ENCODE data around the gene TNKS1BP1. TPM values are rescaled to one million over a fixed set of nuclear protein-coding genes. Genes with fewer than 3 reads are reported as not detected.

Gene TNKS1BP1
- total RNA-seq, 1 donor from 2014 or later = 112 TPM

DNA sequence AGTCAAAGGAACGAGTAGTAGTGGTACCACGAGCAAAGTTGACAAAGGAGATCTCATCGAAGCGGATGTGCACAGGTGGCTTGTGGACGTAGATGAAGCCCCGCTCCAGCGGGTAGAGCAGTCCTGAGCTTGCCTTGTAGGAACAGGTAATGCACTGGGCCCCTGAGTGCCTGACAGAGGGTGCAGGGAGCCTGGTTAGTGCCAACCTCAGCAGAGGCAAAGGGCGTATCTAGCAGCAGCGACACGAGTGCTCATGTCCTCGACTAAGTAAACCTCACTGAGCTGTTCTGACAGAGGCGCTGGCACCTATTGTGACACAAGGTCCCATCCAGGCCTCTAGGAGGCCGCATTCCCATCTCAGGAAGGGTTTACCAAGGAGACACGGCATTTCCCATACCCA is 7.0 kb upstream of the TNKS1BP1 start:
- no peak for DNase-seq

DNA sequence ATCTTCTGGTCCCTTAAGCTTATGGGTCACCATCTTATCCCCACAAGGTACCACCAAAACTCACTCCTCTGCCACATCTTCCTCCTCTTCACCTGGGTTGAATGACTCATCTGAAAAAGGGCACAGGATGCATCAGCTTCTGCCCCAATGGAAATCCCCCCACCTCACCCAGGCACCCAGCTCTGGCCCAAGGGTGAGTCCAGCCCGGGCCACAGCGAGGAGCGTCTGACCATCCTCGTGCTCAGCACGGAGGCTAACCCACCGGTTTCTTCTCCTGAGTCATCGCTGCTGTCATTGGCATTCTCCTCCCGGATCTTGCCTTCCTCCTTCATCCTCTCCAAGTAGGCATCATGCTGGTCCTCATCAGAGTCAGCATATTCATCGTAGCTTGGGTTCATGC is 5.3 kb upstream of the TNKS1BP1 start:
- no peak for DNase-seq

GRCh38 chr11:57327721-57328120 is 3.0 kb upstream of the TNKS1BP1 start:
- DNase-seq = no peak

- peak; percentile 47 for DNase-seq
These were observed 940 bp upstream of the TNKS1BP1 start for GRCh38 chr11:57325735-57326048.

GRCh38 chr11:57324154-57324885 is 432 bp downstream of the TNKS1BP1 start:
- peak; percentile 81 for DNase-seq

DNA sequence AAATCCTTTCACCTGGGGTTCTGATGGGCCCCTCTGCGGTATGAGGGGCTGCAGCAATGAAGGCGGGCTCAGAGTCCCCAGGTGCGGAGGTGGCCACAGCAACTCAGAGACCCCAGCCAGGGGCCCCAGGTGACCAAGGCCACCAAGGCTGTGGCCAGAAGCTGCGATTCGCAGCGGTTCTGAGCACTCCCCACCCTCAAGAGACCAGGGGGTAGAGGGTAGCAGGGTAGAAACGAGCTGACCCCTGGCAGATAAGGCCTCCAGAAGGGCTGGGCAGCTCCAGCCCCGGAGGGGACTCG is 948 bp downstream of the TNKS1BP1 start:
- DNase-seq = no peak

DNA sequence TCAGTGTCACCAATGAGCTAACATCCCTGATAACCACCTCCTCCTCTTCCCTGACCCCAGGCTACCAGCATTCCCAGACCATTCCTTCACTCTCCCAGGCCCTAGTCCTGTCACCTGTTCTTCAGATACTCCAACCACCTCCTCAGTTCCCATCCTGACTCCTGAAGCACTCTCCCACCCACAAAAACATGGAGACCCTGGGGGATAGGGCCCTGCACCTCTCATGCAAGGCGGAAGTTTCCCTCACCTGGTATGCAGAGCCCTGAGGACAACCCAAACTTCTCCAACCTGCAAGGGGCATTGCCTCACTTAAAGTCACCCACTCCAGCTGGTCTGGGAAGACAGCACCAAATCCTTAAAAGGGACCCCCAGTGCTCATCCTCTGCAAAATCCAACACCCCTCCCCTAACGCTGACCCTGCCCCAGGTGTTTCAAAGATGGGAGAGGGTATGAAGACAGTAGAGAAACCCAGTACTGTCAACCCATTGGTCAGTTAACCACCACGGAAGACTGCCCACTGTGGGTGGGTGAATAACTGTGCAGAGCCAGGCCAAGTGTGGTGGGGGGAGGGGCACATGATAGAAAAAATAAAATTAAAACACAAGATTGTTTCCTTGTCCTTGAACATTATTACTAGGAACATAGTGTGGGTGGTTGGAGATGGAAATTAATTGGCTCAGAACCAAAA is 1.4 kb downstream of the TNKS1BP1 start:
- no peak for DNase-seq

- peak; percentile 96 for DNase-seq
These were observed 2.2 kb downstream of the TNKS1BP1 start for GRCh38 chr11:57322256-57323166.

- no peak for DNase-seq
These were observed 3.1 kb downstream of the TNKS1BP1 start for GRCh38 chr11:57321388-57322255.

DNA sequence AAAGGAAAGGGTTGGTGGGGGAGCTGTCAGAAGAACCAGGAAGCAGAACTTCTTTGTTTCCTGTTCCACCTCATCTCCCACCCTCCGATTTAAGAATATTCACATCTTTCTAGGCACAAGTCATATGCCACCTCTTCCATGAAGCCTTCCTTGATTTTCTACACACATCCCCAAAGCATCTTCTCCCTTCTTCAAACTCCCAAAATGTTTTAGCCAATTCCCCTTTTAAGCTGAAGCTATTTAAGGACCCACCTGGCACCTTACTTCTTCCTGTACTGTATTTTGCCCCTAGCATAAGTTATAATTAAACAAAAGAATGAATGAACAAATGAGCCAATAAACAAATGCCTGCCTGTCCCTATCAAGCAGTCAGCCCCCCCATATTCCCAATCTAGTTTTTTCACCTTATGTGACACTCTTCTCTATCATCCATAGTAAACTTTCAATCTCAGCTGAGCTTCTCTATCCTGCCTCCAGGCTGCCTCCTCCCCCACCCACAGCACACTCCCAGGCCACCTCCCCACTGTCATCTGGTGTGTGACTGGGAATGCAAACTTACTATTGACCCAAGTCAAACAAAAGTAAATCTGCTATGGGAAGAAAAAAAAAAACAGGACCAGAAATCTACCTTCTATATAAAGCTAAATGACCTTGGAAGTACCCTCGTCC is 3.9 kb downstream of the TNKS1BP1 start:
- no peak for DNase-seq

DNA sequence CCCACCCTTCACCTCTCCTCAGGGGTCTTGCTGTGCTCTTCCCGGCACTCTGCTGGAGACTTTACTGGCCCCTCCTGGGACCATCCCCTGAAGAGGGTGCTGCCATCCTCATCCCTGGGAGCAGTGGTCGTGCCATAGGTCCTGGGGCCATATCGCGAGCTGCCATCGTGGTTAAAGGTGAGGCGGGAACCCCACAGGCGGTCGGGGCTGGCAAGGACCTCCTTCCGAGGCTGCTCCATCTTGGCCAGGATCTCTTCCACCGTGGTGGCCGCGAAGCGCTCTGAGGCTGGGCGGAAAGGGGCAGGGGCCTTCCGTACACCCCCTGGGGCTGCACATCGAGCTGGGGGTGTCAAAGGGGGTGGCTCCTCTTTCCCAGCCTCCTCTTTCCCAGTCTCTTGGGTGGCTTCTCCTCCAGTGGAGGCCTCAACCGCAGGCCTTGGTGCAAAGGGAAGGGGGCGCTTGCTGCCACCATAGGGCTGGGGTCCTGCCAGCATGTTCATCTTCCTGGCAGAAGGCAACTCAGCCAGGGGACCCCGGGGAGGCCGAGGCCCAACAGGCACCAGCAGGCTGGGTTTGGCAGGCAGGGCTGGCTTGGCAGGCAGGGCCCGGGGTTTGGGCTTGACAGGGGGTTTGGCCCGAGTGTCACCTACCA is 4.6 kb downstream of the TNKS1BP1 start:
- no peak for DNase-seq

DNA sequence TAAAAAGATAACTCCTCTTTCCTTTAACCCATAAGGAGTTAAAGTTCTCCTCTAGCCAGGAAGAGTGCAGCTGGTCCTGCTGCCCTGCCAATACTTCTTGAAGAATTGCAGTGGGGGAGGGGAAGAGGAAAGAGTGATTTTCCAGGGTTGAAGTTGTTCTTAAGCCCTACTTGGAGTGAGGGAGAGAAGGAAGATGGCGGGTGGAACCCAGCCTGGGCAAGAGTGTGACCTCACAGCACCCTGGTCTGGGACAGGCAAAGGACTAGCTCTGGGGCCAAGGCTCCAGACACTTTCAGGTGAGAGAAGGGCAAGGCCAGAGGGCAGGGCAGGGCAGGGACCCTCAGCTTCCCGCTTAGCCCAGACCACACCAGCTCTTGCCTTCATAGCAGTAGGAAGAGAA is 6.6 kb downstream of the TNKS1BP1 start:
- peak; percentile 92 for DNase-seq

- DNase-seq = no peak
These were observed 8.7 kb downstream of the TNKS1BP1 start for GRCh38 chr11:57316017-57316416.

DNA sequence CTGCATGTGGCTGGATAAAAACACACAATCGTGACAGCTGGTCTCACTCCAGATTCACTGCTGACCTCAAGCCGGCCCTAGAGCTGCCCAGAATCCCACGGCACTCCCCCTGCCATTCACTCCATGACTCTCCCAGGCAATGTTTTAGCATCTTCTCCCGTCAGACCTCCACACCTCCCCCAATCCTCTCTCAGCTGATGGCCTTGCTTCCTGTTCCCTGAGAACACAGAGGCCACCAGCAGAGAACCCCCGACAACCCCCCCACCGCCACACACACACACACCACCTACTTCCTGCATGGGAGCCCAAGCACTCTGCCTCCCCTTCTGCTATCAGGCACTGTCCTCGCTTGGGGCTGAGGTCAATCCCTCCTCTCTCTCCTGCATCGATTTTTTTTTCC is 9.3 kb downstream of the TNKS1BP1 start:
- no peak for DNase-seq

- DNase-seq = no peak
These were observed 10.4 kb downstream of the TNKS1BP1 start for GRCh38 chr11:57314221-57314973.

- no peak for DNase-seq
These were observed 11.0 kb downstream of the TNKS1BP1 start for GRCh38 chr11:57313788-57314135.

DNA sequence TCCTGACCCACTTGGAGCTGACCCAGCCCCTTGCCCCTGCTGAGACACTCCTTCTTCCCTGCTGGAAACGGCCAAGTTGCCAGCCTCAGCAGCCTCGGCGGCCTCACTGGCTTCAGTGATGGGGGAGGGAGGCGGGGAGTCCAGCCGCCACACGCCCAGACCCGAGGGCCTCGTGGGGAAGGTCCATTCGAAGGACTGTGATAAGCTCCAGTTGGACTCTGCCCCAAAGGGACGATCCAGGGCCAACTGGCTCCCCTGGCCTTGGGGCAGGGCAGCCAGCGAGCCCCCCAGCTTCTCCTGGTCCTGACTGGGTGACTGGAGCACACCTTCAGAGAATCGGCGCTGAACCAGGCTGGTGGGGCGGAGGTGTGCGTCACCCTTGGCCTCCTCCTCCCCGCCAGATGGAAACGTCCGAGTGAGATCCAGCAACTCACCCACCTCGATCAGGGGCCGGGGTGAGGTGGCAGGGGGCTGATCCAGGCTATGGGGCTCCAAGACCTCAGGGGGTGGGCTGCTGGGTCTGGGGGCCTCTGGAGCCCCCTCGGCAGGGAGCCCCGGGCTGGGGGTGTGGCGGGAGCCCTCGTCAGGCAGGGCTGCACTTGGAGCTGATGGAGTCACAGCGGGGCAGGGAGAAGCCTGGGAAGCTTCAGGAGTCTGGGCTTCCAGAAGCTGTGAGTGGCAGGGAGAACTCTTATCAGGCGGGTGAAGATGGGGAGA is 11.5 kb downstream of the TNKS1BP1 start:
- DNase-seq = no peak

GRCh38 chr11:57312511-57313021 is 12.2 kb downstream of the TNKS1BP1 start:
- DNase-seq = no peak

GRCh38 chr11:57311109-57311936 is 13.4 kb downstream of the TNKS1BP1 start:
- peak; percentile 94 for DNase-seq
